Activated naive CD4-positive, alpha-beta T cell treated with anti-CD3 and anti-CD28 coated beads, Interleukin-2, amount 10 ng/mL, durations not matched to agents 7 days and 5 days (primary cell): ENCODE results near the gene DZIP1L.
A peak's percentile ranks its signal among the peaks of the same experiment; 100 is the strongest.
"Not testable (repeated sequence)": the region's sequence is repeated elsewhere in the genome, so short reads cannot be mapped to it uniquely, and the experiment has no call there.

Experiments used
- CTCF ChIA-PET: fragments of 350-600 bp; sonication (Branson Sonifier 250); formaldehyde crosslinking; loops from one replicate; lab custom pipeline; 2021; ENCODE audit warnings: antibody characterized with exemption; lab: Charles Lee
- DNase-seq: peaks from one replicate; pipeline ENCODE4 v3.0.0-alpha.2; 2020
- H3K27ac Mint-ChIP-seq: one replicate; pipeline ENCODE4 v1.8.0; 2021; ENCODE audit warnings: mild to moderate bottlenecking, moderate library complexity, mixed read lengths
- H3K27me3 Mint-ChIP-seq: one replicate; pipeline ENCODE4 v1.8.0; 2021; ENCODE audit warnings: mild to moderate bottlenecking, mixed read lengths
- H3K36me3 Mint-ChIP-seq: one replicate; pipeline ENCODE4 v1.8.0; 2021; ENCODE audit warnings: mixed read lengths
- H3K4me1 Mint-ChIP-seq: one replicate; pipeline ENCODE4 v1.8.0; 2021; ENCODE audit warnings: mixed read lengths
- H3K4me3 Mint-ChIP-seq: one replicate; pipeline ENCODE4 v1.8.0; 2021; ENCODE audit warnings: mild to moderate bottlenecking, moderate library complexity, mixed read lengths
- H3K9me3 Mint-ChIP-seq: one replicate; pipeline ENCODE4 v1.8.0; 2021; ENCODE audit warnings: mixed read lengths

Gene DZIP1L

GRCh38 chr3:138114988-138115971 is at the start of gene DZIP1L:
TSS of gene DZIP1L (minus strand) at chr3:138115608. CDS start at chr3:138103971, 11,637 bp downstream.
- Mint-ChIP-seq H3K4me1 (peaks cover 7% of the 10 kb centered on the region), H3K4me3 (peak within 1 kb of the TSS; percentile 78), H3K27me3 (peaks cover 70% of the 10 kb centered on the region), H3K9me3 (no peaks in the 10 kb centered on the region), H3K27ac (no peak within 1 kb of the TSS), H3K36me3 (no peaks in the 10 kb centered on the region)
- CTCF ChIA-PET = interaction anchor here (0.9 to 6.2 kb wide), 4 partner anchors 10 to 46 kb away, joined by 3 to 248 read pairs (median 3); no protein-coding TSS in a partner anchor
- peak; percentile 39 for DNase-seq

- CTCF ChIA-PET = no interaction called here
- Mint-ChIP-seq H3K27me3 (no peaks in the 10 kb centered on the region), H3K36me3 (peaks cover 47% of the 10 kb centered on the region), H3K4me3 (no peak overlapping the region), H3K27ac (no peak overlapping the region), H3K4me1 (no peaks in the 10 kb centered on the region), H3K9me3 (no peaks in the 10 kb centered on the region)
- no peak for DNase-seq
These were observed 49.7 kb upstream of the DZIP1L start for GRCh38 chr3:138165061-138165460.

- peaks cover 6% of the 10 kb centered on the region for H3K27me3 Mint-ChIP-seq
- CTCF ChIA-PET = no interaction called here
- H3K27ac Mint-ChIP-seq = no peak overlapping the region
- H3K4me1 Mint-ChIP-seq = no peaks in the 10 kb centered on the region
- peaks cover 6% of the 10 kb centered on the region for H3K9me3 Mint-ChIP-seq
- no peak overlapping the region for H3K4me3 Mint-ChIP-seq
- no peak for DNase-seq
- H3K36me3 Mint-ChIP-seq = peaks cover 16% of the 10 kb centered on the region
These were observed 42.3 kb upstream of the DZIP1L start for GRCh38 chr3:138157743-138158142.

GRCh38 chr3:138154534-138154933 is 39.1 kb upstream of the DZIP1L start:
- peaks cover 1% of the 10 kb centered on the region for H3K36me3 Mint-ChIP-seq
- DNase-seq = no peak
- CTCF ChIA-PET = no interaction called here
- H3K4me3 Mint-ChIP-seq = no peak overlapping the region
- H3K27me3 Mint-ChIP-seq = peaks cover 12% of the 10 kb centered on the region
- no peaks in the 10 kb centered on the region for H3K4me1 Mint-ChIP-seq
- H3K27ac Mint-ChIP-seq = no peak overlapping the region
- peaks cover 6% of the 10 kb centered on the region for H3K9me3 Mint-ChIP-seq

GRCh38 chr3:138148503-138148902 is 33.1 kb upstream of the DZIP1L start:
- CTCF ChIA-PET = no interaction called here
- no peaks in the 10 kb centered on the region for H3K4me1 Mint-ChIP-seq
- H3K36me3 Mint-ChIP-seq = peaks cover 1% of the 10 kb centered on the region
- DNase-seq = no peak
- peaks cover 6% of the 10 kb centered on the region for H3K27me3 Mint-ChIP-seq
- H3K9me3 Mint-ChIP-seq = peaks cover 2% of the 10 kb centered on the region
- no peak overlapping the region for H3K4me3 Mint-ChIP-seq
- no peak overlapping the region for H3K27ac Mint-ChIP-seq

GRCh38 chr3:138142181-138142580 is 26.8 kb upstream of the DZIP1L start:
- H3K4me3 Mint-ChIP-seq, H3K27ac Mint-ChIP-seq, H3K36me3 Mint-ChIP-seq, DNase-seq, H3K4me1 Mint-ChIP-seq, CTCF ChIA-PET, H3K9me3 Mint-ChIP-seq: not testable (repeated sequence)
- H3K27me3 Mint-ChIP-seq = peaks cover 12% of the 10 kb centered on the region

- no peaks in the 10 kb centered on the region for H3K9me3 Mint-ChIP-seq
- CTCF ChIA-PET = no interaction called here
- no peaks in the 10 kb centered on the region for H3K36me3 Mint-ChIP-seq
- H3K27ac Mint-ChIP-seq = no peak overlapping the region
- H3K4me1 Mint-ChIP-seq = peaks cover 4% of the 10 kb centered on the region
- DNase-seq = no peak
- H3K27me3 Mint-ChIP-seq = peaks cover 17% of the 10 kb centered on the region
- no peak overlapping the region for H3K4me3 Mint-ChIP-seq
These were observed 25.5 kb upstream of the DZIP1L start for GRCh38 chr3:138140940-138141339.

GRCh38 chr3:138139691-138140090 is 24.3 kb upstream of the DZIP1L start:
- Mint-ChIP-seq H3K27me3 (peaks cover 17% of the 10 kb centered on the region), H3K4me1 (peaks cover 4% of the 10 kb centered on the region), H3K27ac (no peak overlapping the region), H3K36me3 (no peaks in the 10 kb centered on the region), H3K4me3 (no peak overlapping the region), H3K9me3 (no peaks in the 10 kb centered on the region)
- CTCF ChIA-PET = no interaction called here
- DNase-seq = no peak

GRCh38 chr3:138137861-138138260 is 22.5 kb upstream of the DZIP1L start:
- no peaks in the 10 kb centered on the region for H3K9me3 Mint-ChIP-seq
- DNase-seq = no peak
- no peaks in the 10 kb centered on the region for H3K36me3 Mint-ChIP-seq
- H3K27ac Mint-ChIP-seq = no peak overlapping the region
- CTCF ChIA-PET = no interaction called here
- no peak overlapping the region for H3K4me3 Mint-ChIP-seq
- peaks cover 19% of the 10 kb centered on the region for H3K27me3 Mint-ChIP-seq
- peaks cover 4% of the 10 kb centered on the region for H3K4me1 Mint-ChIP-seq

GRCh38 chr3:138136201-138136600 is 20.8 kb upstream of the DZIP1L start:
- Mint-ChIP-seq H3K27ac (no peak overlapping the region), H3K4me1 (peaks cover 4% of the 10 kb centered on the region), H3K4me3 (no peak overlapping the region), H3K36me3 (no peaks in the 10 kb centered on the region), H3K27me3 (peaks cover 20% of the 10 kb centered on the region), H3K9me3 (no peaks in the 10 kb centered on the region)
- CTCF ChIA-PET = no interaction called here
- no peak for DNase-seq

GRCh38 chr3:138135833-138136194 is 20.4 kb upstream of the DZIP1L start:
- Mint-ChIP-seq H3K36me3 (no peaks in the 10 kb centered on the region), H3K27me3 (peaks cover 24% of the 10 kb centered on the region), H3K27ac (no peak overlapping the region), H3K9me3 (no peaks in the 10 kb centered on the region), H3K4me3 (no peak overlapping the region), H3K4me1 (peaks cover 2% of the 10 kb centered on the region)
- CTCF ChIA-PET = no interaction called here
- no peak for DNase-seq

- no peaks in the 10 kb centered on the region for H3K9me3 Mint-ChIP-seq
- no peaks in the 10 kb centered on the region for H3K36me3 Mint-ChIP-seq
- CTCF ChIA-PET = no interaction called here
- H3K27ac Mint-ChIP-seq = no peak overlapping the region
- DNase-seq = no peak
- H3K4me3 Mint-ChIP-seq = no peak overlapping the region
- H3K4me1 Mint-ChIP-seq = no peaks in the 10 kb centered on the region
- peaks cover 25% of the 10 kb centered on the region for H3K27me3 Mint-ChIP-seq
These were observed 19.9 kb upstream of the DZIP1L start for GRCh38 chr3:138135146-138135832.

GRCh38 chr3:138132239-138132638 is 16.8 kb upstream of the DZIP1L start, which contains the start of gene A4GNT:
TSS of gene A4GNT (minus strand) at chr3:138132390. CDS start at chr3:138131256, 1,134 bp downstream.
- H3K9me3 Mint-ChIP-seq = no peaks in the 10 kb centered on the region
- H3K27ac Mint-ChIP-seq = no peak within 1 kb of the TSS
- DNase-seq = no peak
- H3K4me1 Mint-ChIP-seq = no peaks in the 10 kb centered on the region
- no peaks in the 10 kb centered on the region for H3K36me3 Mint-ChIP-seq
- H3K27me3 Mint-ChIP-seq = peaks cover 28% of the 10 kb centered on the region
- no peak within 1 kb of the TSS for H3K4me3 Mint-ChIP-seq
- CTCF ChIA-PET = interaction anchor here (0.7 kb wide), 1 partner anchor 50 kb away, joined by 3 read pairs; no protein-coding TSS in a partner anchor

- H3K27ac Mint-ChIP-seq = no peak overlapping the region
- CTCF ChIA-PET = no interaction called here
These were observed 12.4 kb upstream of the DZIP1L start for GRCh38 chr3:138127636-138128365.

More at GRCh38 chr3:138127636-138128365, 12.4 kb upstream of the DZIP1L start:
- H3K4me3 Mint-ChIP-seq = no peak overlapping the region
- H3K9me3 Mint-ChIP-seq = no peaks in the 10 kb centered on the region
- H3K27me3 Mint-ChIP-seq = peaks cover 26% of the 10 kb centered on the region
- H3K36me3 Mint-ChIP-seq = no peaks in the 10 kb centered on the region
- H3K4me1 Mint-ChIP-seq = no peaks in the 10 kb centered on the region
- no peak for DNase-seq
